ENCODE results near the gene SLC22A7. TPM values are rescaled to one million over a fixed set of nuclear protein-coding genes. Genes with fewer than 3 reads are reported as not detected.

The SLC22A7 gene
- total and polyA plus RNA-seq, 2 donors (not counting 1 experiment from before 2014, with no cell fraction given): not detected

DNA sequence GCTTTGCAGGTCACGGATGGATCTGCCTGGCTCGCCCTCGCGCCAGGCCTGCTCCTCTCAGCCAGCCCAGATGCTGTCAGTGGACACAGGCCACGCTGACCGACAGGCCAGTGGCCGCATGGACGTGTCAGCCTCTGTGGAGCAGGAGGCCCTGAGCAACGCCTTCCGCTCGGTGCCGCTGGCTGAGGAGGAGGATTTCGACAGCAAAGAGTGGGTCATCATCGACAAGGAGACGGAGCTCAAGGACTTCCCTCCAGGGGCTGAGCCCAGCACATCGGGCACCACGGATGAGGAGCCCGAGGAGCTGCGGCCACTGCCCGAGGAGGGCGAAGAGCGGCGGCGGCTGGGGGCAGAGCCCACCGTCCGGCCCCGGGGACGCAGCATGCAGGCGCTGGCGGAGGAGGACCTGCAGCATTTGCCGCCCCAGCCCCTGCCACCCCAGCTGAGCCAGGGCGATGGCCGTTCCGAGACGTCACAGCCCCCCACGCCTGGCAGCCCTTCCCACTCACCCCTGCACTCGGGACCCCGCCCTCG lies 35.2 kb upstream of the SLC22A7 start:
- Histone ChIP-seq H3K27me3 (replicated peaks in 1 of 4; ENCODE audit: control extremely low read depth in 1 of 4, control insufficient read depth in 3 of 4, insufficient read depth in 4 of 4, low read length in 3 of 4) (no peaks in the 10 kb centered on the region), H3K27ac (ENCODE audit: low read length in 2 of 2) (no peak overlapping the region), H4K20me1 (ENCODE audit: control insufficient read depth, insufficient read depth, low read length, poor library complexity, severe bottlenecking) (no peaks in the 10 kb centered on the region), H2AFZ (ENCODE audit: insufficient read depth, low read depth, low read length, poor library complexity, severe bottlenecking) (no peak overlapping the region), H3K4me3 (ENCODE audit: control extremely low read depth in 1 of 5, extremely low read depth in 1 of 5, insufficient read depth in 1 of 5, low read depth in 2 of 5, low read length in 4 of 5) (no peak overlapping the region), H3K4me1 (ENCODE audit: control insufficient read depth in 2 of 2, insufficient read depth in 2 of 2, low read length in 2 of 2) (no peaks in the 10 kb centered on the region), H3K36me3 (replicated peaks in 1 of 2; ENCODE audit: control extremely low read depth in 1 of 2, control insufficient read depth in 1 of 2, extremely low read depth in 1 of 2, insufficient read depth in 2 of 2, low read length in 1 of 2) (no peaks in the 10 kb centered on the region), H3K79me2 (ENCODE audit: control insufficient read depth, insufficient read depth, low read length) (no peaks in the 10 kb centered on the region), H3K9ac (ENCODE audit: low read length) (no peak overlapping the region), H3K9me3 (ENCODE audit: control extremely low read depth in 1 of 3, control insufficient read depth in 2 of 3, insufficient read depth in 1 of 3, low read length in 2 of 3) (peaks cover 0 to 4% (median 0%) of the 10 kb centered on the region in 3 donors), H3K4me2 (replicated peaks; ENCODE audit: low read depth, low read length, poor library complexity, severe bottlenecking) (no peak overlapping the region)
- Mint-ChIP-seq H3K27me3 (peaks cover 4% of the 10 kb centered on the region), H3K4me3 (no peak overlapping the region), H3K9me3 (ENCODE audit: insufficient read depth) (no peaks in the 10 kb centered on the region), H3K27ac (no peak overlapping the region), H3K4me1 (peaks cover 8% of the 10 kb centered on the region)
- 95% methylated on average over 35 of the region's 39 CpGs for WGBS (ENCODE audit: insufficient coverage)
- ChIA-PET POLR2A (no interaction called here), CTCF (interaction anchor here (0.7 to 6.6 kb wide), 20 partner anchors 10 to 244 kb away, joined by 3 to 73 read pairs (median 6); partner anchors contain the start of gene CRIP3)
- intact Hi-C loops (cut with micrococcal nuclease): loop anchor here (1.0 kb wide), 4 partner anchors 71 to 243 kb away; no protein-coding TSS in a partner anchor
- no peak for TF ChIP-seq EZH2 (IDR thresholded peaks at IDR 0.05; ENCODE audit: borderline replicate concordance, insufficient read depth, low read depth, low read length, poor library complexity, severe bottlenecking)
- TF ChIP-seq, protein P1, sequence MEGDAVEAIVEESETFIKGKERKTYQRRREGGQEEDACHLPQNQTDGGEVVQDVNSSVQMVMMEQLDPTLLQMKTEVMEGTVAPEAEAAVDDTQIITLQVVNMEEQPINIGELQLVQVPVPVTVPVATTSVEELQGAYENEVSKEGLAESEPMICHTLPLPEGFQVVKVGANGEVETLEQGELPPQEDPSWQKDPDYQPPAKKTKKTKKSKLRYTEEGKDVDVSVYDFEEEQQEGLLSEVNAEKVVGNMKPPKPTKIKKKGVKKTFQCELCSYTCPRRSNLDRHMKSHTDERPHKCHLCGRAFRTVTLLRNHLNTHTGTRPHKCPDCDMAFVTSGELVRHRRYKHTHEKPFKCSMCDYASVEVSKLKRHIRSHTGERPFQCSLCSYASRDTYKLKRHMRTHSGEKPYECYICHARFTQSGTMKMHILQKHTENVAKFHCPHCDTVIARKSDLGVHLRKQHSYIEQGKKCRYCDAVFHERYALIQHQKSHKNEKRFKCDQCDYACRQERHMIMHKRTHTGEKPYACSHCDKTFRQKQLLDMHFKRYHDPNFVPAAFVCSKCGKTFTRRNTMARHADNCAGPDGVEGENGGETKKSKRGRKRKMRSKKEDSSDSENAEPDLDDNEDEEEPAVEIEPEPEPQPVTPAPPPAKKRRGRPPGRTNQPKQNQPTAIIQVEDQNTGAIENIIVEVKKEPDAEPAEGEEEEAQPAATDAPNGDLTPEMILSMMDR (IDR thresholded peaks at IDR 0.05): no peak
- ATAC-seq (ENCODE audit: low read depth): no peak
- no peak for DNase-seq

Measured in B cell (primary cell).